DMS153 treated with DMSO at 0.1 percent for 48 hours (cell line): ENCODE results near the gene DCAF10.
"Not testable (repeated sequence)": the region's sequence is repeated elsewhere in the genome, so short reads cannot be mapped to it uniquely, and the experiment has no call there.

Experiments
- DNase-seq: peaks from one replicate; lab custom pipeline; 2025; ENCODE audit not compliant: unreplicated experiment; lab: John Stamatoyannopoulos, UW

Gene DCAF10

GRCh38 chr9:37790096-37790495 is 10.5 kb upstream of the DCAF10 start:
- DNase-seq, result no peak

DNA sequence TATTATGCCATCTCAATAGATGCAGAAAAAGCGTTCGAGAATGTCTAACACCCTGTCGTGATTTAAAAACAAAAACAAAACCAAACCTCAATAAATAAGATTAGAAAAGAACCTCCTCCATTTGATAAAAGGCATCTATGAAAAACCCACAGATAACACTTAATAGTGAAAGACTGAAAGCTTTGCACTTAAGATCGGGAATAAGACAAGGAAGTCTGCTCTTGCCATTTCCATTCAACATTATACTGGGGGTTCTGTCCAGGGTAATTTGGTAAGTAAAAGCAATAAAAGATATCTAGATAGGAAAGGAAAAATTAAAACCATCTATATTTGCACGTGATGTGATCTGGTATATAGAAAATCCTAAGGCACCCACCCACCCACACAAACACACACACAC is 8.5 kb upstream of the DCAF10 start:
- no peak for DNase-seq

- no peak for DNase-seq
These were observed 4.4 kb upstream of the DCAF10 start for GRCh38 chr9:37796232-37796631.

GRCh38 chr9:37798677-37799076 is 1.9 kb upstream of the DCAF10 start:
- DNase-seq, result no peak

DNA sequence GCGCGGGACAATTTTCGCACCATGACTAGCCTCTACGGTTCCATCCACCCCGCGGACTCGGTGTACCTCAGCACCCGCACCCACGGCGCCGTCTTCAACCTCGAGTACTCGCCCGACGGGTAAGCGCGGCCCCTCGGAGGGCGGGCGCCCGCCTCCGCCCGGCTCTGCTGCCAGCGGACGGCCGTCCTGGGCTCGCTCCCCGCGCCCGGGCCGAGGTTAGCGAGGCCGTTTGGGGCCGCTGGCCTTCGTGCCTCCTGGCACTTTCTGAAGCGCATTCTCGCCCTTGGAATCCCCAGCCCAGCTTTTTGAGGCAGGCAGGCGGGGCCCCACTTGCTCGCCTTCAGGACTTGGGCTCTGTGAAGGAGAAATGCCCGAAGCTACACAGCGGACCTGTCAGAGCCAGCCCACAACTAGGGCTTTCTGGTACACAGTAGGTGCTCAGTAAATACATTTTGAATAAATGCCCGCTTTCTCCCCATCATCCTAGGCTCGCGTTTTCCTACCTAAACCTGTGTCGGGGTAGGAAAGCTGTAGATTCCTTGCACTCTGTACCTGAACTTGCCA is 772 bp downstream of the DCAF10 start:
- no peak for DNase-seq

DNA sequence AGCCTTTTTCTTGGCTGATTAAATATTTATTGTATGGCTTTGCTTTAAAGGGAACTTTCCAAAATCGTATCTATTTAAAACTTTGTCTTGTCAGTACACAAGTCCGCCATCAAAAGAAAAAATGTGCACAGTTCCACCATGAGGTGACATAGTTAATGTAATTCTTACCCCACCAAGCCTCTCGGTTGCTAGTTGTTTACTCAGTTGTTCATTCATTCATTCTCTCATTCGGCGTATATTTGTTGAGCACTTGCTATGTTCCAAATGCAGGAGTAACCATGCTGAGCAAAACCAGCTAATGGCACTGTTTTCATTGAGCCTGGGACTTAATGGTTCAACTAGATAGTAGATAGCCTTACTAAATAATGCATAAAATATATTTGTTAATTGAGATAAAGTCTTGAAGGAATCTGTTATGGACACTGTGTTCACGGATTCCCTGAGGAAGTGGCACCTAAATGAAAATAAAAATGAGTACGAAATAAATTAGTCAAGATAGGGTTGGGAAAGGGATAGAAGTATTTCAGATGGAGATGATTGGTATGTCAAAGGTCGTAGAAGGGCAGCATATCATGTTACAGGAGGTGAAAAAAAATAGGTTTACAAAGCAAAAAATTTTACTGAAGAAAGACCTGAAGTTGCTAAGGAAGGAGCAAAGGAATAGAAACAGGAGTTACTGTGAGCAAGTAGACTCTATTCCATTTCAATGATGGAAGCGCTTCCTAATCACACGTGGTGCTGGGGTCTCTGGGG is 1.5 kb downstream of the DCAF10 start:
- no peak for DNase-seq

- no peak for DNase-seq
These were observed 5.7 kb downstream of the DCAF10 start for GRCh38 chr9:37806271-37806670.

- DNase-seq, result not testable (repeated sequence)
These were observed 9.1 kb downstream of the DCAF10 start for GRCh38 chr9:37809676-37810075.

DNA sequence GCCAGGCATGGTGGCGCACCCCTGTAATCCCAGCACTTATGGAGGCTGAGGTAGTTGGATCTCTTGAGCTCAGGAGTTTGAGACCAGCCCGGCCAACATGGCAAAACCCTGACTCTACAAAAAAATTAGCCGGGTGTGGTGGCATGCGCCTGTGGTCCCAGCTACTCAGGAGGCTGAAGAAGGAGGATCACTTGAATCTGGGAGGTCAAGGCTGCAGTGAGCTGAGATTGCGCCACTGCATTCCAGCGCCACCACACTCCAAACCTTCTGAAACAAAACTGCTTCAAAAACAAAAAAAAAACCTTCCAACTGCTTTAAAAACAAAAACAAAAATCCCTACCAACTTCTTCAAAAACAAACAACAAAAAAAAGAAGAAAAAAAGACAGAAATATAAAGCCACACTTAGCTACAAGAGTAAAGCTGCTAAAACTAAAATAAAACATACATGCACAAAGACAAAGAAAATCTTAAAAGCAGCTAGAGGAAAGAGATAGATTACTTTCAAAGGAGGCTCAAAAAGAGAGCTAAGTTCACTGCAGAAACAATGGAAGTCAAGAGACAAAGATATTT is 11.4 kb downstream of the DCAF10 start:
- no peak for DNase-seq

DNA sequence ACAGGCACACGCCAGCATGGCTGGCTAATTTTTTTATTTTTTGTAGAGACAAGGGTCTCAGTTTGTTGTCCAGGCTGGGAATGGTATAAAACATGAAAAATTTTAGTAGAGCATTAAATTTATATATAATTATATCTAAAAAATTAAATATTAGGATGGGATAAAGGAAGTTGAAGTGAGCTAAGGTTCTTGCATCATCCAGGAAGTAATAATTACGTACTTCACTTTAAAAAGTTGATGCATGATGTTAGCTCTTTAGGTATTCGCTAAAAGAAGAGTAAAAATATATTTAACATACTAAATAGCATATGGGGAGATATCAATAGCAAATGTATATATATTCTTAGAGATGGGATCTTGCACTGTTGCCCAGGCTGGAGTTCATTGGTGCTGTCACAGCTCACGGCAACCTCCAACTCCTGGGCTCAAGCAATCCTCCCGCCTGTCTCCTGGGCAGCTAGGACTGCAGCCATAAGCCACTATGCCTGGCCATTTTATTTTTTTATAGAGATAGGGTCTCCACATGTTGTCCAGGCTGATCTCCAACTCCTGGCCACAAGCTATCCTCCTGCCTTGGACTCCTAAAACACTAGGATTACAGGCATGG is 12.3 kb downstream of the DCAF10 start:
- DNase-seq, result no peak

GRCh38 chr9:37818849-37819248 is 18.3 kb downstream of the DCAF10 start:
- no peak for DNase-seq

GRCh38 chr9:37820142-37820541 is 19.5 kb downstream of the DCAF10 start:
- no peak for DNase-seq

DNA sequence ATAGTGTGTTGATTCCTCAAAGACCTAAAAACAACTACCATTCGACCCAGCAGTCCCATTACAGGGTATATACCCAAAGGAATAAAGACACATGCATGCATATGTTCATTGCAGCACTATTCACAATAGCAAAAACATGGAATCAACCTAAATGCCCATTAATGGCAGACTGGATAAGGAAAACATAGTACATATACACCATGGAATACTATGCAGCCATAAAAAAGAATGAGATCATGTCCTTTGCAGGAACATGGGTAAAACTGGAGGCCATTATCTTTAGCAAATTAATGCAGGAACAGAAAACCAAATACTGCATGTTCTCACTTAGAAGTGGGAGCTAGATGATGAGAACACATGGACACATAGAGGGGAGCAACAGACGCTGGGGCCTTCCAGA is 24.6 kb downstream of the DCAF10 start:
- not testable (repeated sequence) for DNase-seq

DNA sequence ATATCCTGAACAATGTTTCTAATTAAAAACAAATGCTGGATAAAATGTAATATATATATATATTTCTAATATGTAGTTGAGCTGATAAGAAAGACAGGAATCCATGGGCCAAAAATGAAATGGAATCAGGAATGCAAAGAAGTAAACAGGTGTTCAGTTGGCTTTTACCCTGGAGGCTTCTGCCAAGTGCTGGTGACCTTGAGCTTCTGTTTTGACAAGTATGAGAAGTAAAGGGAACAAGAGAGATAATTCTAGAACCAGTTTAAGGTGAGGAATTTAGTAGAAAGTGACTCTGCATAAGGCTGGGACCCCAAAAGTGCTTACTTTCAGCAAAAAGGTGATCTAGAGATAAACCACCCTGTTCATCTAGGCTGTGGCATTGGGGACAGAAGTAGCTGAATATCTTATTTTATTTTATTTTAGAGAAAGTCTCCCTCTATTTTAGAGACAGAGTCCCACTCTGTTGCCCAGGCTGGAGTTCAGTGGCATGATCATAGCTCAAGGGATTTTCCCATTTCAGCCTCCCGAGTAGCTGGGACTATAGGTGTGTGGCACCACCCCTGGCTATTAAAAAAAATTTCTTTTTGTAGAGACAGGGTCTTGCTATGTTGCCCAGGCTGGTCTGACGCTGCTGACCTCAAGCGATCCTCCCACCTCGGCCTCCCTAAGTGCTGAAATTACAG is 27.0 kb downstream of the DCAF10 start:
- no peak for DNase-seq

- no peak for DNase-seq
These were observed 35.2 kb downstream of the DCAF10 start for GRCh38 chr9:37835821-37836220.

DNA sequence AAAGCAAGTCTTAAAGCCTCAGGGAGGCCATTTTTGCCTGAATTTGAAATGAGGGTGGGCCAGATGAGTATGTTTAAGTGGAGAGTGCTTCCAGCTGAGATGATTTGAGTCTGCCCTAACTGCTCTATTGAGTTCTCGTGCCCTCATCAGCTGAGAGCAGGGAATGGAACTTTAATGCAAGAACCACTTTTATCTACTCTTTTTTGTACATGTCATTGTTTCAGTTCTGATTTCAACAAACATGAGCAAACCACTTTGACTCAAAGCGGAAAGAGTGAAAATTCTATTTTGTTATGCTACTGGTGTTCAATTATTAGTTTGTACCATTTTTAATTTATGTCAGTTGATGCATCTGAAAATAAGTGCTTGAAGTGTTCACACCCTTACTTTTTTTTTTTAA is 35.8 kb downstream of the DCAF10 start:
- no peak for DNase-seq

- DNase-seq, result no peak
These were observed 39.2 kb downstream of the DCAF10 start for GRCh38 chr9:37839496-37840461.

GRCh38 chr9:37840560-37841194 is 40.1 kb downstream of the DCAF10 start:
- DNase-seq, result no peak

DNA sequence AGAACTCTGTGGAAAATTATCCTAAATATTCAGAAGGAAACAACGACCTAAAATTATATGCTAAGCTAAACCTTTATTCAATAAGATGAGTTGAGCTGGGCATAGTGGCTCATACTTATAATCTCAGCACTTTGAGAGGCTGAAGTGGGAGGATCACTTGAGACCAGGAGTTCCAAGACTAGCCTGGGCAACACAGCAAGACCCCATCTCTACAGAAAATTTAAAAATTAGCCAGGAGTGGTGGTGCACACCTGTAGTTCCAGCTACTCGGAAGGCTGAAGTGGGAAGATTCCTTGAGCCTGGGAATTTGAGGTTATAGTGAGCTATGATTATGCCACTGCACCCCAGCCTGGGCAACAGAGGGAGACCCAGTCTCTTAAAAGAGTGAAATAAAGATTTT is 51.6 kb downstream of the DCAF10 start:
- no peak for DNase-seq

DNA sequence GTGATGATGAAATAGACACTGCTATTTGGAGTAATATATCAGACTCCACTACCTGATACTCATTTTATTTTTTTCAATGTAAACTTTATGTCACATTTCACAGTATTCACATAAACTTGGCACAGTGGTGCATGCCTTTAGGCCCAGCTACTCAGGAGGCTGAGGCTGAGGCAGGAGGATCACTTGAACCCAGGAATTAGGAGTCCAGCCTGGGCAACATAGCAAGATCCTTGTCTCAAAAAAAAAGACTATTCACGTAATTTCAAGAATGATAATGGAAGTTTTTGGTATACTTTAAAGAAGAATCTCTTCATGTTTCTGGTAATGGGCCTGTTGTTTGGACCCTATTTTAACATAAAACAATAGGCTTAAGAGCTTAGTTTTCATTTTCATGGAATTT is 56.0 kb downstream of the DCAF10 start:
- no peak for DNase-seq
